ENCODE data around the gene AMOT. TPM values are rescaled to one million over a fixed set of nuclear protein-coding genes. Genes with fewer than 3 reads are reported as not detected.
A peak's percentile ranks its signal among the peaks of the same experiment; 100 is the strongest.

Gene AMOT
- total RNA-seq, 1 donor from 2014 or later, result 108 TPM

GRCh38 chrX:112834031-112834845 is 6.4 kb downstream of the AMOT start:
- Mint-ChIP-seq H3K27me3 (ENCODE audit: low read depth) (no peaks in the 10 kb centered on the region), H3K4me3 (no peak overlapping the region), H3K27ac (ENCODE audit: unreplicated experiment) (no peak overlapping the region), H3K36me3 (ENCODE audit: low read depth) (peaks cover 8% of the 10 kb centered on the region), H3K4me1 (peaks cover 55% of the 10 kb centered on the region), H3K9me3 (no peaks in the 10 kb centered on the region)
- TF ChIP-seq, protein P1, sequence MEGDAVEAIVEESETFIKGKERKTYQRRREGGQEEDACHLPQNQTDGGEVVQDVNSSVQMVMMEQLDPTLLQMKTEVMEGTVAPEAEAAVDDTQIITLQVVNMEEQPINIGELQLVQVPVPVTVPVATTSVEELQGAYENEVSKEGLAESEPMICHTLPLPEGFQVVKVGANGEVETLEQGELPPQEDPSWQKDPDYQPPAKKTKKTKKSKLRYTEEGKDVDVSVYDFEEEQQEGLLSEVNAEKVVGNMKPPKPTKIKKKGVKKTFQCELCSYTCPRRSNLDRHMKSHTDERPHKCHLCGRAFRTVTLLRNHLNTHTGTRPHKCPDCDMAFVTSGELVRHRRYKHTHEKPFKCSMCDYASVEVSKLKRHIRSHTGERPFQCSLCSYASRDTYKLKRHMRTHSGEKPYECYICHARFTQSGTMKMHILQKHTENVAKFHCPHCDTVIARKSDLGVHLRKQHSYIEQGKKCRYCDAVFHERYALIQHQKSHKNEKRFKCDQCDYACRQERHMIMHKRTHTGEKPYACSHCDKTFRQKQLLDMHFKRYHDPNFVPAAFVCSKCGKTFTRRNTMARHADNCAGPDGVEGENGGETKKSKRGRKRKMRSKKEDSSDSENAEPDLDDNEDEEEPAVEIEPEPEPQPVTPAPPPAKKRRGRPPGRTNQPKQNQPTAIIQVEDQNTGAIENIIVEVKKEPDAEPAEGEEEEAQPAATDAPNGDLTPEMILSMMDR (conservative IDR thresholded peaks at IDR 0.05), result no peak
- DNase-seq (ENCODE audit: low read depth, low spot score), result no peak

GRCh38 chrX:112832481-112833095 is 8.0 kb downstream of the AMOT start:
- Mint-ChIP-seq H3K4me3 (no peak overlapping the region), H3K27me3 (ENCODE audit: low read depth) (no peaks in the 10 kb centered on the region), H3K36me3 (ENCODE audit: low read depth) (peaks cover 13% of the 10 kb centered on the region), H3K27ac (ENCODE audit: unreplicated experiment) (no peak overlapping the region), H3K4me1 (peaks cover 42% of the 10 kb centered on the region), H3K9me3 (no peaks in the 10 kb centered on the region)
- TF ChIP-seq, protein P1 (conservative IDR thresholded peaks at IDR 0.05), result no peak
- DNase-seq (ENCODE audit: low read depth, low spot score), result no peak

DNA sequence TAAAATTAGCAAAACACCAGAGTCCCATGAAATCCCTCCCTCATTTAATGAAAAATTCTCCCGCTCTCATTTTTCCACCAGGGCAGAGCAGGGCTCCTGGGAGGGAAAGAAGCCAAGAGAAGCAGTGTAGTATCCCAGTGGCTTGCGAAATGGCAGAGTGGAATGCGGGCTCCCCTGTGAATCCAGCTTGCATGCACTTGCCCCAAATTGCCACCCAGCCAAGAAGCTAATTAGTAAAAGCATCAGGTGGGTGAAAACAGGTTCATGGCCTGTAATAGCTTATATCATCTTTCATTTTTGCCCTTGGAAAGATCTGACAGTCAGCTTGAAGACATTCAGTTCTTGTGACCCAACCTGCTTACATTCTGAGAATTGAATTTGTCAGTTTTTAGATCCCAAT is 10.1 kb downstream of the AMOT start:
- DNase-seq (ENCODE audit: low read depth, low spot score), result no peak
- Mint-ChIP-seq H3K27me3 (ENCODE audit: low read depth) (no peaks in the 10 kb centered on the region), H3K4me3 (no peak overlapping the region), H3K9me3 (no peaks in the 10 kb centered on the region), H3K36me3 (ENCODE audit: low read depth) (peaks cover 22% of the 10 kb centered on the region), H3K4me1 (peaks cover 42% of the 10 kb centered on the region), H3K27ac (ENCODE audit: unreplicated experiment) (no peak overlapping the region)
- TF ChIP-seq, protein P1 (conservative IDR thresholded peaks at IDR 0.05), result no peak

GRCh38 chrX:112827292-112827903 is 13.2 kb downstream of the AMOT start:
- H3K4me3 Mint-ChIP-seq, result no peak overlapping the region
- H3K27me3 Mint-ChIP-seq (ENCODE audit: low read depth), result no peaks in the 10 kb centered on the region
- peaks cover 20% of the 10 kb centered on the region for H3K4me1 Mint-ChIP-seq
- no peaks in the 10 kb centered on the region for H3K9me3 Mint-ChIP-seq
- TF ChIP-seq, protein P1 (conservative IDR thresholded peaks at IDR 0.05), result no peak
- peaks cover 33% of the 10 kb centered on the region for H3K36me3 Mint-ChIP-seq (ENCODE audit: low read depth)
- DNase-seq (ENCODE audit: low read depth, low spot score), result no peak
- peak overlapping the region; percentile 86 for H3K27ac Mint-ChIP-seq (ENCODE audit: unreplicated experiment)

DNA sequence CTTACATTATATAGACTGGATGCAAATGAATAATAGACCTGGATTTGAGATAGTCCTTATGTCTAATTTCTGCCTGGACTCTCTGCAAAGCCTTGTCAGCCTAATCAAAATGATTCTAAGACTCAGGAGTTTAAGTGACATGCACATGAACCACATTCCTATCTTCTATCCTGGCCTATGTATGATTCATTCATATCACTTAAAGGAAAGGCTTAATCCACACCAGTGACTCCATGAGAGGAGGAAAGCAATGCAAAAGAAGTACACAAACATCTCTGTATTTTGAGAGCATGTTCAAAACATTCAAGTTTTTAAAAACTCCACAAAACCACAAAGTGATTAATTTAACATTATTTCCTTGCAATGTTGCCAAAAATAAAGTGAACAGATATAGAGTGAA is 14.6 kb downstream of the AMOT start:
- Mint-ChIP-seq H3K4me3 (no peak overlapping the region), H3K9me3 (no peaks in the 10 kb centered on the region), H3K36me3 (ENCODE audit: low read depth) (peaks cover 36% of the 10 kb centered on the region), H3K27me3 (ENCODE audit: low read depth) (no peaks in the 10 kb centered on the region), H3K27ac (ENCODE audit: unreplicated experiment) (no peak overlapping the region), H3K4me1 (peaks cover 20% of the 10 kb centered on the region)
- no peak for DNase-seq (ENCODE audit: low read depth, low spot score)
- TF ChIP-seq, protein P1 (conservative IDR thresholded peaks at IDR 0.05), result no peak
